ENCODE results near the gene PDZRN4. TPM values are rescaled to one million over a fixed set of nuclear protein-coding genes. Genes with fewer than 3 reads are reported as not detected.

Gene PDZRN4
- total RNA-seq, 1 experiment from 2014 or later, result not detected

- no peak for DNase-seq (ENCODE audit: low spot score)
- H3K4me3 ChIP-seq (ENCODE audit: low read depth, low read length, poor library complexity, severe bottlenecking), result no peak overlapping the region
- H3K36me3 ChIP-seq (ENCODE audit: insufficient read depth, low read length, poor library complexity, severe bottlenecking), result no peaks in the 10 kb centered on the region
- TF ChIP-seq CTCF (conservative IDR thresholded peaks at IDR 0.05; ENCODE audit: low read depth, low read length) (no peak), EZH2 (IDR thresholded peaks at IDR 0.05; ENCODE audit: borderline replicate concordance, low read depth, low read length, poor library complexity, severe bottlenecking) (no peak)
- no peaks in the 10 kb centered on the region for H3K4me1 ChIP-seq (ENCODE audit: insufficient read depth, low read length, poor library complexity, severe bottlenecking)
- H3K9me3 ChIP-seq (ENCODE audit: low read depth, low read length, poor library complexity, severe bottlenecking), result no peaks in the 10 kb centered on the region
- POLR2A ChIA-PET (ENCODE audit: low non-redundant PET), result no interaction called here
- no peaks in the 10 kb centered on the region for H3K27me3 ChIP-seq (replicated peaks; ENCODE audit: insufficient read depth, low read depth, low read length, poor library complexity)
- BruUV-seq (replicated peaks), result no TSS peak
- intact Hi-C loops (cut with micrococcal nuclease; ENCODE audit: unreplicated experiment), result loop anchor here (5.0 kb wide), 1 partner anchor 219 kb away; no protein-coding TSS in a partner anchor
- no peak overlapping the region for H3K27ac ChIP-seq (ENCODE audit: low read depth, low read length, poor library complexity, severe bottlenecking)
- CTCF ChIA-PET, result no interaction called here
Observed at GRCh38 chr12:41443690-41444089, 255.6 kb downstream of the PDZRN4 start.

- CTCF ChIA-PET, result no interaction called here
- H3K27ac ChIP-seq (ENCODE audit: low read depth, low read length, poor library complexity, severe bottlenecking), result no peak overlapping the region
- no TSS peak for BruUV-seq (replicated peaks)
Observed at GRCh38 chr12:41452838-41453407, 264.8 kb downstream of the PDZRN4 start.

GRCh38 chr12:41453409-41453808, 265.3 kb downstream of the PDZRN4 start:
- CTCF ChIA-PET, result no interaction called here
- Histone ChIP-seq H3K4me3 (ENCODE audit: low read depth, low read length, poor library complexity, severe bottlenecking) (no peak overlapping the region), H3K9me3 (ENCODE audit: low read depth, low read length, poor library complexity, severe bottlenecking) (no peaks in the 10 kb centered on the region), H3K27me3 (replicated peaks; ENCODE audit: insufficient read depth, low read depth, low read length, poor library complexity) (no peaks in the 10 kb centered on the region), H3K4me1 (ENCODE audit: insufficient read depth, low read length, poor library complexity, severe bottlenecking) (peaks cover 9% of the 10 kb centered on the region), H3K36me3 (ENCODE audit: insufficient read depth, low read length, poor library complexity, severe bottlenecking) (no peaks in the 10 kb centered on the region), H3K27ac (ENCODE audit: low read depth, low read length, poor library complexity, severe bottlenecking) (no peak overlapping the region)
- TF ChIP-seq EZH2 (IDR thresholded peaks at IDR 0.05; ENCODE audit: borderline replicate concordance, low read depth, low read length, poor library complexity, severe bottlenecking) (no peak), CTCF (conservative IDR thresholded peaks at IDR 0.05; ENCODE audit: low read depth, low read length) (no peak)
- BruUV-seq (replicated peaks), result no TSS peak
- POLR2A ChIA-PET (ENCODE audit: low non-redundant PET), result no interaction called here
- no peak for DNase-seq (ENCODE audit: low spot score)
- intact Hi-C loops (cut with micrococcal nuclease; ENCODE audit: unreplicated experiment), result loop anchor here (2.0 kb wide), 1 partner anchor 15 kb away; no protein-coding TSS in a partner anchor

More at GRCh38 chr12:41452838-41453407, 264.8 kb downstream of the PDZRN4 start:
- Histone ChIP-seq H3K27me3 (replicated peaks; ENCODE audit: insufficient read depth, low read depth, low read length, poor library complexity) (no peaks in the 10 kb centered on the region), H3K36me3 (ENCODE audit: insufficient read depth, low read length, poor library complexity, severe bottlenecking) (no peaks in the 10 kb centered on the region), H3K4me3 (ENCODE audit: low read depth, low read length, poor library complexity, severe bottlenecking) (no peak overlapping the region), H3K9me3 (ENCODE audit: low read depth, low read length, poor library complexity, severe bottlenecking) (no peaks in the 10 kb centered on the region), H3K4me1 (ENCODE audit: insufficient read depth, low read length, poor library complexity, severe bottlenecking) (peaks cover 9% of the 10 kb centered on the region)
- intact Hi-C loops (cut with micrococcal nuclease; ENCODE audit: unreplicated experiment), result loop anchor here (2.0 kb wide), 1 partner anchor 14 kb away; no protein-coding TSS in a partner anchor
- TF ChIP-seq CTCF (conservative IDR thresholded peaks at IDR 0.05; ENCODE audit: low read depth, low read length) (no peak), EZH2 (IDR thresholded peaks at IDR 0.05; ENCODE audit: borderline replicate concordance, low read depth, low read length, poor library complexity, severe bottlenecking) (no peak)
- POLR2A ChIA-PET (ENCODE audit: low non-redundant PET), result no interaction called here
- no peak for DNase-seq (ENCODE audit: low spot score)
